Inflammatory macrophage treated with lipopolysaccharide for 1 hour (primary cell): ENCODE measurements around the gene OBSCN.

ENCODE experiments used
- DNase-seq, 2 donors: peaks; one replicate each; pipeline ENCODE4 v3.0.0-alpha.2; 2020 to 2022

Gene OBSCN

DNA sequence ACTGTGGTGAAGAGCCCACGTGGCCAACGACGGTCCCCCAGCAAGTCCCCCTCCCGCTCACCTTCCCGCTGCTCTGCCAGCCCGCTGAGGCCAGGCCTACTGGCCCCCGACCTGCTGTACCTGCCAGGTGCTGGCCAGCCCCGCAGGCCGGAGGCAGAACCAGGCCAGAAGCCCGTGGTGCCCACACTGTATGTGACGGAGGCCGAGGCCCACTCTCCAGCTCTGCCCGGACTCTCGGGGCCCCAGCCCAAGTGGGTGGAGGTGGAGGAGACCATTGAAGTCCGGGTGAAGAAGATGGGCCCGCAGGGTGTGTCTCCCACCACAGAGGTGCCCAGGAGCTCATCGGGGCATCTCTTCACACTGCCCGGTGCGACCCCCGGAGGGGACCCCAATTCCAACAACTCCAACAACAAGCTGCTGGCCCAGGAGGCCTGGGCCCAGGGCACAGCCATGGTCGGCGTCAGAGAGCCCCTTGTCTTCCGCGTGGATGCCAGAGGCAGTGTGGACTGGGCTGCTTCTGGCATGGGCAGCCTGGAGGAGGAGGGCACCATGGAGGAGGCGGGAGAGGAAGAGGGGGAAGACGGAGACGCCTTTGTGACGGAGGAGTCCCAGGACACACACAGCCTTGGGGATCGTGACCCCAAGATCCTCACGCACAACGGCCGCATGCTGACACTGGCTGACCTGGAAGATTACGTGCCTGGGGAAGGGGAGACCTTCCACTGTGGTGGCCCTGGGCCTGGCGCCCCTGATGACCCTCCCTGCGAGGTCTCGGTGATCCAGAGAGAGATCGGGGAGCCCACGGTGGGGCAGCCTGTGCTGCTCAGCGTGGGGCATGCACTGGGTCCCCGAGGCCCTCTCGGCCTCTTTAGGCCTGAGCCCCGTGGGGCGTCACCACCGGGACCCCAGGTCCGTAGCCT, 152.0 kb downstream of the OBSCN start:
- no peak for DNase-seq

DNA sequence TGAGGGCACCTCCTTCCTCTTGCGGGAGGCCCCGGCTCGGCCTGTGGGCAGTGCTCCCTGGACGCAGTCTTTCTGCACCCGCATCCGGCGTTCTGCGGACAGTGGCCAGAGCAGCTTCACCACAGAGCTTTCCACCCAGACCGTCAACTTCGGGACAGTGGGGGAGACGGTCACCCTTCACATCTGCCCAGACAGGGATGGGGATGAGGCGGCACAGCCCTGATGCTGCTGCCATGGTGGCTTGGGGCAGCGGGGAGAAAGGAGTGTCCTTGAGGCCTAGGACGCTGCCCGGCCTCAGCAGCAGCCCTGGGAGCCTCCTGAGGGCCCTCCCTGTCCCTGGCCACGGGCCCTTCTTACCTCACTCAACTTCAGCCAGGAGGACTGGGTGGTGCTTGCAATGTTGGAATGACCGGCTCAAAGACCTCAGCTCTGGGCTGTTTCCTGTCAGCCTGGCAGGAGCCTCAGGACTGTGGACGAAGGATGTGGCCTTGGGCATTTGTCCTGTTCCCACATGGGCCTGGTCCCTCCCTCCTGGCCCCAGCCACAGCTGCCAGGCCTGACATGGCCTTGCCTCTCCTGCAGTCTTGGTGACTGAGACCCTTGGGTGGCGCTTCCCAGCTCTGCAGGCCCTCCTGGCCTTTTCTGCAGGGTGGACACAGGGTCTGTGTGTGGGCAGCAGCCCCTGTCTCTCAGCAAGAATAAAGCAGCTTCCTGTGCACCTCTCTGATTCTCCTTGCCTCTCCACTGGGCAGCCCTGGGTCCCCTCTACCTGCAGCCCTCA, 152.9 kb downstream of the OBSCN start:
- DNase-seq = no peak

DNA sequence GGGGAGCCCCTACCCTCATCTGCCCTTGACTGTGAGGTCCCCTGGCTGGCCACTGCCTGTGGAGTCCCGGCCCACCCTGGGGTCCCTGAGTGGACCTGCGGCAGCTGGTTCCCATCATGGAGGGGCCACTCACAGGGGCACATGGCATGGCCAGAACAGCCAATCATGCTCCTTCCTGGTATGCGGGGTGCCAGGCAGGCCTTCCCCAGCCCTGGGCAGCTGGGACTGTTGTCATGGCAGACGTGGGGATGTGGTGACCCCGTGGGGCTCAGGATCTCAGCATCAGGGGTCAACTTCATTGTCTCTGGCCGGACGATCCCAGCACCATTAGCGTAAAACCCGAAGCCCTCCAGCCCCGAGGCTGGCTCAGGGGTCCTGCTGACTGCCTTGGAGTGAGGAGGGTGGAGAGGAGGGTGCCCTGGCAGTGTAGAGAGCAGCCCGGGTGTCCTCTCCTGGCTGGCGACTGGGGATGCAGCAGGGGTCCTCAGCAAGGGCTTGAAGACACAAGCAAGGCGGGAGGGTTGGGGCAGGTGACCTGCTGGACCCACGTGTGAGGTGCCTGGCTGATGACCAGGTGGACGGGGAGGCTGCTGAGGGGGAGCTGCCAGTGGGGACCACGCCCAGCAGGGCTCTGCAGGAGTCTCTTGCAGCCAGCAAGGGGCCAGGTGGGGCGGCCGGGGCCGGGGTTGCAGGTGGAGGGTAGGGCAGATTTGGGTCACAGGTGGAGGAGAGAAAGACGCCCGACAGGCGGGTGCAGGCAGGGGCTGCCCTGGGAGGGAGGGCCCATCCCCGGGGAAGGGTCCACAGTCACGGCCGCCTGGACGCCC, 153.7 kb downstream of the OBSCN start:
- DNase-seq = no peak

DNA sequence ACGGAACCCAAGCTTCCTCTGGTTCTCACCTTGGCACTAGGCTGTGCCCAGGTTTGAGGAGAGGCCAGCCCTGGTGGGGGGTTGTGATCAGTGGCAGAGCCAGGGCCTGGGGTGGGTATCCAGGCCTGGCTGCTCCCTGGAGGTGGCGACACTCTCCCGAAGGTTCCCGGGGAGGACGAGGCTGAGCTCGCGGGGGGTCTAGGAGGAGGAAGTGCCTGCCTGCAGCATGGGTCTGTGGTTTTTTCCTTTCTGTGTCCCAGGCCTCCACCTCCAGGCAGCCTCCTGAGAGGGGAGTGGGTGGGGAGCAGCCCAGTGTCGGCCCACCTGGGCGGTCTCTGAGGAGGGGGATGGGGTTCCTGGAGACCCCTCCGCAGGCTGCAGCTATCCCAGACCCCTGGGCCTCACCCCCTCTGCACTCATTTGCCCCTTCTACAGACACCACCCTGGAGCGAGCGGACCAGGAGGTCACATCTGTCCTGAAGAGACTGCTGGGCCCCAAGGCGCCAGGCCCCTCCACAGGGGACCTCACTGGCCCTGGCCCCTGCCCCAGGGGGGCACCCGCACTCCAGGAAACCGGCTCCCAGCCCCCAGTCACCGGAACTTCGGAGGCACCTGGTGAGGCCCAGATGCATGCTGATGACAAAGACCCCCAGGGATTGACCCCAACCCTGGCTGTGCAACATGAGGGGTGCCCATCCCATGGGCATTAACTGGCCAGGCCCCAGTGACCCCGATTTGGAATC, 154.5 kb downstream of the OBSCN start:
- no peak for DNase-seq

DNA sequence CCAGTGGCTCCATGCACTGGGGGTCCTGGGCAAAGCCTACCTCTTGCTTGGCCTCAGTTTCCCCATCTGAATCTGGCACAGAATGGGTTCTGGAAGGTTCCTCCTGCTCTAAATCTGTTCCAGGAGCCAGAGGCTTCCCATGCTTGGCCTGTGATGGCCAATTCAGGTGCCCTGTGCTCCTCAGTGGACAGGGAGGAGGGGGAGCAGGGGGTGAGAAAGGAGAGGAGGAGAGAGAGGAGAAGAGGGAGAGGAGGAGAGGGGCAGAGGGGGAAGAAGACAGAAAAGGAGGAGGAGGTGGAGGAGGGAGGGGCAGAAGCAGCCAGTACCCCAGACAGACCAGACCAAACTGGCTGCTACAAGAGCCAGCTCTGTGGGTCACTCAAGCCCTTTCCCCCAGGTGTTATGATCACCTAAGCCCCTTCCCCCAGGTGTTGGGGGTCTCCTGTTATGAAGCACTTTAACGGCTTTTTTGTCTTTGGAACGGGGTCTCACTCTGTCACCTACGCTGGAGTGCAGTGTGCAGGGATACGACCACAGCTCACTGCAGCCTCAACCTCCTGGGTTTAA, 155.1 kb downstream of the OBSCN start:
- DNase-seq = no peak

DNA sequence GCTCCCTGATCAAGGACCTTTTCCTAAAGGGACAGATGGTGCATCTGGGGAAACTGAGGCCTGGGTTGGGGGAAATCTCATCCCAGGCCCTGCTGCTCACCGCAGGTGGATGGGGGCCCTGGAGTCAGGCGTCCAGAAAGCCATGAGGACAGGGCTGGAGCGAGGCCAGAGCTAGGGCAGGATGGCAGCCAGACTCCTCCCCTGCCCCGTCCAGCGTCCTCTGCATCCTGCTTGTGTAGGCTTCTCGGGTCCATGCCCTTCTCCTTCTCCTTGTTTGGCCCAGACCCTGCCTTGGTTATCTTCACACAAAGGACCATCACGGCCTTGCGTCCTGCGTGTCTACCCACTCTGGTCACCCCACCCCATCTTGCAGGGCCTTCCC, 155.8 kb downstream of the OBSCN start:
- no peak for DNase-seq

DNA sequence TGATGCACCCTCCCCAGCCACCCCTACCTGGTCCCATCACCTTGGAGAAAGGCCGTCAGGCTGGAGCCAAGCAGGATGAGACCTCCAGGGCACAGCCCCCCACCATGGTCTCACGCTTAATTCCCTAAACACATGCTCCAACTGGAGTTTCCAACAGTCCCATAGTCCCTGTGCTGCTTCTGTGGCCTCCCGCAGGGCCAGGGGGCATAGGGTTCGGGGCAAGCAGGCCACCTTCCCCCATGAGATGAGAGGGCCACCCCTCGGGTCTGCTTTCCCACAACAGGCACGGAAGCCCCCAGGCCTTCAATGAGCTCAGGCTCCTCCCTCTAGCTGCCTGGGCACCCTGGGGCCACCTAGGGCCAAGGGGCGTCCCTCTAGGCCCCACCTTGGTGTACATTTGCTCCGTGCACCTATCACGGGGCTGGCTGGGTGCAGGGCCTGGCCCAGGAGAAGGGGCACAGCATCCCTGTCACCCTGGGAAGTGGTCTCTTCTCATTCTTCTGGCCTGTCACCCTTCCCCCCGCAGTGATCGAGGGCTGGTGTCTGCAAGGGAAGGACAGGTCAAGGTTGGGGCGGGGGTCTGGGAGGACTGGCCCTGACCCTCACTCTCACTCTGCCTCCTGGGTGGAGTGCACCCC, 156.3 kb downstream of the OBSCN start:
- DNase-seq = no peak

DNA sequence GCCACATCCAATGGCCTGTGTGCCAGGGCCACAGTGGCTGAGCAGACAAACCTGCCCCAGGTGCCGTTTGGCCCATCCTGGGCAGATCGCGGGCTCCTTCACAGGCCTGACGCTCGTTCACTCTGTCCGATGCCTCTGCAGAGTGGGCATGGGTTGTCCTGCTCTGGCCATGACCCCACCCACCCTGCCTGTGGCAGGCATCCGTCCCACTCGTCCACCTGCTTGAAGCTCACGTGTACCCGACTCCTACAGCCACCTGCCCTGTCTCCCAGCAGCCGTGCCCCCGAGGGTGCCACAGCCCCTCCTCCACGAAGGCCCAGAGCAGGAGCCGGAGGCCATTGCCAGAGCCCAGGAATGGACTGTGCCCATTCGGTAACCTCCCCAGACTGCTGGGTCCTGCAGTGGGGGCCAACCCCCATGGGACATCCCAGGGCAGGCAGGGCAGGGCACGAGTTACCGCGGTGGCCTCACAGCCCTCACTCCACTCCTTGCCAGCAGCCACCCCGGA, 156.9 kb downstream of the OBSCN start:
- no peak for DNase-seq

DNA sequence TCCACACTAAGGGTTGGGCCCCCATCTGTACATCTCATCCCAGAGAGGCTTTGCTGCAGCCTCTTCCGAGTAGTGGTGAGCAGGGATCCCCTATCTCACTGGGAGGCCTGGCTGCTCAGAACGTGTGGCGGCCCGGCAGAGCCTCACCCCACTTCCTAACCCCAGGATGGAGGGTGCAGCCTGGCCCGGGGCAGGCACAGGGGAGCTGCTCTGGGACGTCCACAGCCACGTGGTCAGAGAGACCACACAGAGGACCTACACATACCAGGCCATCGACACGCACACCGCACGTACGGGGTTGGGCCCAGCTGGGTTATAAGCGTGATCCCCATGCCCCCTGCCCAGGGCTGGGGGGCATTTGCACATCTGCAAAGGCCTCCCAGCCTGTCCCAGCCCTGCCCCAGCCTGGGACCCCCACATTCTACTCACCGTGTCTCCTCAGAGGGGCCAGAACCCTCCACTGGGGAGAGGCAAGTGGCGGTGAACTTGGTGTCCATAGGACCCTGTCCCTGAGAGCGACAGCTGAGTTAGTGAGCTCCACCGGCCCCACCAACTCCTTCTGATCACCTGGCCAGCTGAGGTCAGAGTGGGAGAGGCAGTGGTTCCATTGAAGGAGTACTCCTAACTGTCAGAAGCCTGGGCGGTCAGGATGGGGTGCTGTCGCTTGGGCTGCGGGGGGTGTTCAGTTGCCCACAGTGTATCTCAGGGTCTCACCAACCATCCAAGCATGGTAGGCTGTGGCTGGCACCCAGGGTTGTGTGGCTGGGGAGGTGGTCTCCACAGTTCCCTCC, 157.6 kb downstream of the OBSCN start:
- no peak for DNase-seq

DNA sequence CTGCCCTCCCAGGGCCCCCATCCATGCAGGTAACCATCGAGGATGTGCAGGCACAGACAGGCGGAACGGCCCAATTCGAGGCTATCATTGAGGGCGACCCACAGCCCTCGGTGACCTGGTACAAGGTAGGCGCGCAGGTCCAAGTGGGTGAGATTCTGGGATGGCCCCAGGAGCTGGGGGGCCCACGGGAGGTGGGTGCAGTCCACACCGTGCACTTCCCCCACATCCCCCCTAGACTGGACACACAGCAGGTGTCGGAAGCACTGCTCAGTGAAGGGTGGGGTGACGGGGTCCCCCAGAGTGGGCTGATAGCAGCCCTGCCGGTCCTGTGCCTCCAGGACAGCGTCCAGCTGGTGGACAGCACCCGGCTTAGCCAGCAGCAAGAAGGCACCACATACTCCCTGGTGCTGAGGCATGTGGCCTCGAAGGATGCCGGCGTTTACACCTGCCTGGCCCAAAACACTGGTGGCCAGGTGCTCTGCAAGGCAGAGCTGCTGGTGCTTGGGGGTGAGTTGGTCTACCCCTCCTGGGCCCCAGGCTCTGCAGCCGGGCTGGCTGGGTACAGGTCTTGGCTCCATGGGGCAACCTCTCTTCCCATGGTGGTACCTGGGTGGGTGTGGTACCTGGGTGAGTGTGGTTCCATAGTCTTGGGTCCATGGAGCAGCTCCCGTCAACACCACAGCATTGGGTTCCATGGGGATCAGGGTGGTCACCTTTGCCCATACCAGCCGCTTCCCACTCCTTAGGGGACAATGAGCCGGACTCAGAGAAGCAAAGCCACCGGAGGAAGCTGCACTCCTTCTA, 158.4 kb downstream of the OBSCN start:
- DNase-seq = no peak

DNA sequence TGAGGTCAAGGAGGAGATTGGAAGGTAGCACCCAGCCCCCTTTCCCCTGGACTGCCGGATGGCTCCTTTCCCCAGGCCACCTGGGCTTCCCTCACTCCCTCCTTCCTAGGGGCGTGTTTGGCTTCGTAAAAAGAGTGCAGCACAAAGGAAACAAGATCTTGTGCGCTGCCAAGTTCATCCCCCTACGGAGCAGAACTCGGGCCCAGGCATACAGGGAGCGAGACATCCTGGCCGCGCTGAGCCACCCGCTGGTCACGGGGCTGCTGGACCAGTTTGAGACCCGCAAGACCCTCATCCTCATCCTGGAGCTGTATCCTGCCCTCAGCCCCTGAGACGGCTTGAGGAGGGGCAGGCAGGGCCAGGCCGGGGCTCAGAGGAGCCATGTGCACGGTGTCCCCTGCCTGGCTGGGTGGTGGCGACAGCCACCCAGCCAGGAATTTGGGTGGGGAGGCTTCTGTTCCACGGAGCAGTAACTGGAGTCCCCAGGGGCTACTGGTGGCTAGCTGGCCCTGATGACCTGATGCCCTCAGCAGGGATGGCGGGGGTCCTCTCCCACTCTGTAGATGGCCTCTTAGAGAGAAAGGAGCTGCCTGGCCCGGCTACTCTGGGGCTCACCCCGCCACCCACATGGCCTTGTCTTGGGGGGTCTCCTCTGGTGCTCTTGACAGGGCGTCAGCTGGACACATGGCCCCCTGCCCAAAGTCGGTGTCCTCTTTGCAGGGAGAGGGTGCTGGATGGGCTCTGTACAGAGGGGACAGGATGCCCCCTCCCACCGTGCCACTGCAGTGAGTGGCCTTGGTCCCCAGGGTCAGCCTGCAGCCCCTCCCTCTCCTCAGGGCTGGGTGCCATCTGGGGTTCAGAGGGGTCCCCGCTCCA, 159.3 kb downstream of the OBSCN start:
- no peak for DNase-seq

DNA sequence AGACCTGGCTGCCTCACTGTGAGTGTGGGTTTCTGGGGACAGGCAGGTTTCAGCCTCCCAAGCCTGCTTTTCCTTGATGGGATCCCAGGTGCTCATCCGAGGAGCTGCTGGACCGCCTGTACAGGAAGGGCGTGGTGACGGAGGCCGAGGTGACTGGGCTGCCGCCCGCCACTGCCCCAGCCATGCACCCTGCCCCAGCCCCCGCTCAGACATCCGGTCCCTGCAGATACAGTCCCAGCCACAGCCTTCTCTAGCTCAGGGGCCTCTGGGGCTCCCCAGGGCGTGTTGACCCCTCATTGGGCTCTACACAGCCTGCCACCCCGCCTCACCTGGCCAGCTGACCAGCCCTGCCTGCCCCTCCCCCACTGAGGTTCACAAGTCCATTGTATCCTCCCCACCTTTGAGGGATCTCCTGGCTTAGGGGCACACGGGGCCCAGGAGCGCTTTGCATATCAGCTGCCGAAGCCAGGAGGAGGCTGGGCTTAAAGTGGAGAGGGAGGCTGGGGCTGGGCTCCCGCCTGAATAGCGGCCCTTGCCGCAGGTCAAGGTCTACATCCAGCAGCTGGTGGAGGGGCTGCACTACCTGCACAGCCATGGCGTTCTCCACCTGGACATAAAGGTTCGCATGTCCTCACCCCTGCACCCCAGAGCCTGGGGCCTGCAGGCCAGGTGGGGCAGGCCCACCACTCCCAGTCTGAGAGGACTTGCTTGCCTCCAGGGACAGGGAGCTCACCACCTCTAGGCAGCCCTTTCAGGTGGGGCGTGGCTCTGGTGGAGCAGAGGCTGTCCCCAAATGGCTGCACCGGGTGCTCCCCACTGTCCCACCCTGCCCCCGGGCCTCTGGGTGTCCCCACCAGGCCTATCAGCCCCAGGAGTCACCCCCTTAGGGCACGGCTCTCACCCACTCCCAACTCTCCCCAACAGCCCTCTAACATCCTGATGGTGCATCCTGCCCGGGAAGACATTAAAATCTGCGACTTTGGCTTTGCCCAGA, 160.3 kb downstream of the OBSCN start:
- no peak for DNase-seq

DNA sequence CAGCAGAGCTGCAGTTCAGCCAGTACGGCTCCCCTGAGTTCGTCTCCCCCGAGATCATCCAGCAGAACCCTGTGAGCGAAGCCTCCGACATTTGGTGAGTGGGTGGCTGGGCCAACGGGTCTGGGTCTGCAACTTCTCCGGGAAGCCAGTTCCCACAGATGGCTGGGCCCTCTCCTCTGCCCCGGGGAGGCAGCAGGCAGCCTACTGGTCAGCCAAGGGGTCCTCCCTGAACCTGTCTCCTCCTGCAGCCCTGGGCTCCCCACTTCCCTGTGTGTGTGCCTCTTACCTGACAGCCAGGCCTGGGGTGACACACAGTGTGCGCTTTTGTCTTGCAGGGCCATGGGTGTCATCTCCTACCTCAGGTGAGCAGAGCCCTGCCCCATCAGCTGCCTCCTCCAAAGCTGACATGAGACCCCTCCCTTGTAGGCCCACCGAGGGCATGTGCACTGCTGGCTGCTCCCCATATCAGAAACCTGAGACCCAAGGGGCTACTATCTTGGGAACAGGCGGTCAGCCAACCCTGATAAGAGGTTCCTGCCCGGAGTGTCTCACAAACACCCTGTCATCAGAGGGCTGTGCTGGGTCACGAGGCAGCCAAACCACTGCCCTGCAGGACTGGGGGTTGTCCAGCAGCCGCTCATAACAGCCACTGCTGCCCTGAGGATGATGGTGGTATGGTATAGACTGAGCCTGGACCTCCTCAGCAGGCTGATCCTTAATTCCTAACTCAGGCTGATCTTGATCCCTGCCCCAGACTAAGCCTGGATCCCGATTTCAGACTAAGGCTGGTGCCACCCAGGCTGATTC, 161.2 kb downstream of the OBSCN start:
- no peak for DNase-seq

DNA sequence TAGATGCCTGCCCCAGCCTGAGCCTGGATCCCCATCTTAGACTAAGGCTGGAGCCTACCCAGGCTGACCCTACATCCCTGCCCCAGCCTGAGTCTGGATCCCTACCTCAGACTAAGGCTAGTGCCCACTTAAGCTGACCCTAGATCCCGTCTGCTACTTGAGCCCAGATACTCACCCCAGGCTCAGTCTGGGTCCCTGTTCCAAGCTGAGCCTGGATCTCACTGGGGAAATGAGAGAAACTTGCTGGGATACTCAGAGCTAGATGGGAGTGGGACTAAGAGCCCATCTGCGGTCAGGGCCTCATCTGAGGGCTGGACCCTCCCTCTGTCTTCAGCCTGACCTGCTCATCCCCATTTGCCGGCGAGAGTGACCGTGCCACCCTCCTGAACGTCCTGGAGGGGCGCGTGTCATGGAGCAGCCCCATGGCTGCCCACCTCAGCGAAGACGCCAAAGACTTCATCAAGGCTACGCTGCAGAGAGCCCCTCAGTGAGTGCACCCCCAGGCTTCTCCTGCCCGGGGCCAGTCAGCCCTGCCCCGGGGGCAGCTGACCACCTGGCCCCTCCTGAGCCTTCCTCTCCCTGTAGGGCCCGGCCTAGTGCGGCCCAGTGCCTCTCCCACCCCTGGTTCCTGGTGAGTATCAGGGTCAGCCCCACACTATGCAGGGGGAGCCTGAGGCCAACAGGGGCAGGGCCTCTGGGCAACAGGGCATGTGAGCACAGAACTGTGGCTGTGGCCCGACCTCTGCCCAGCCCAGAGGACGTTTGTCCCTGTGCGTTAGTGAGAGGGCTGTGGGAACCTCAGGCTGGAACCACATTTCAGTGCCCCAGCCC, 162.0 kb downstream of the OBSCN start:
- DNase-seq = no peak

DNA sequence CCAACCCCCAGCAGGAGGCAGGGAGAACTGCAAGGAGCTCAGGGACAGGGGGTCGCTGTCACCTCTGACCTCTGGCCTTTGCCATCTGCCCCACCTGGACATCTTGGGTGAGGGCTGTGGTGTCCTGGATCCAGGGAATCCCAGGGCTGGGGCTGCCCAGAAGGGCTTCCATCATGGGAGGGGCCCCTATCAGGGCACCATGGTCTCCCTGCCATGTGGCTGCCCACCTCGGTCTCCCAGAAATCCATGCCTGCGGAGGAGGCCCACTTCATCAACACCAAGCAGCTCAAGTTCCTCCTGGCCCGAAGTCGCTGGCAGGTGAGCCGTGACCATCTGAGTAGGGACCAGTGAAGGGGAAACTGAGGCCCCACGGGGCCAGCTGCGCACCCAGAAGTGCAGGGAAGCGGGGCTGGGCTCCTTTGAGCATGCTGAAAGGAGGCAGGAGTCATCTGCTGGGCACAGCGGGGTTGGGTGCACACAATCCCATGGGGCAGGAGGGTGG, 162.6 kb downstream of the OBSCN start:
- DNase-seq = no peak
